SK-N-SH treated with all-trans-retinoic acid at 6 μM for 48 hours (cell line): ENCODE data around the gene TMTC2.

Source experiments
- ARNTL ChIP-seq: fragments of 450-650 bp; formaldehyde crosslinking; IDR thresholded peaks from 2 replicates; pipeline ENCODE4 v1.5.0; 2020; ENCODE audit warnings: low read depth, mild to moderate bottlenecking, moderate library complexity, borderline replicate concordance
- CSRNP3 ChIP-seq: fragments of 250-450 bp; sonication (Bioruptor Pico); IDR thresholded peaks from 2 replicates; pipeline ENCODE4 v1.5.1; 2021; ENCODE audit warnings: mild to moderate bottlenecking, moderate library complexity
- GLIS3 ChIP-seq: fragments of 250-450 bp; sonication (Bioruptor Pico); IDR thresholded peaks from 2 replicates; pipeline ENCODE4 v1.5.0; 2020; ENCODE audit warnings: mild to moderate bottlenecking, moderate library complexity
- PATZ1 ChIP-seq: fragments of 250-450 bp; sonication (Bioruptor Pico); IDR thresholded peaks from 2 replicates; pipeline ENCODE4 v1.8.0; 2020; ENCODE audit warnings: mild to moderate bottlenecking, moderate library complexity, borderline replicate concordance
- PPARA ChIP-seq: fragments of 250-450 bp; sonication (Bioruptor Pico); IDR thresholded peaks from 2 replicates; pipeline ENCODE4 v1.5.0; 2020; ENCODE audit warnings: mild to moderate bottlenecking, borderline replicate concordance
- ZC3H10 ChIP-seq: fragments of 250-450 bp; sonication (Bioruptor Pico); IDR thresholded peaks from 2 replicates; pipeline ENCODE4 v1.5.1; 2021; ENCODE audit warnings: mild to moderate bottlenecking, moderate library complexity
- ZFP3 ChIP-seq: fragments of 250-450 bp; sonication (Bioruptor Pico); IDR thresholded peaks from 2 replicates; pipeline ENCODE4 v1.5.0; 2020; ENCODE audit warnings: mild to moderate bottlenecking, moderate library complexity

- TF ChIP-seq ARNTL (no peak), CSRNP3 (no peak), PATZ1 (CRISPR knock-in tag) (no peak), GLIS3 (CRISPR knock-in tag) (no peak), ZC3H10 (no peak), PPARA (CRISPR knock-in tag) (no peak), ZFP3 (CRISPR knock-in tag) (no peak)
Measured at GRCh38 chr12:82998509-82998908, 311.8 kb downstream of the TMTC2 start.
